BE2C (cell line): ENCODE data around the gene SLC5A10.

Experiments used
- DNase-seq: peaks from one replicate; pipeline ENCODE4 v3.0.0-alpha.2; 2020
- H3K27me3 ChIP-seq: fragments of 250-450 bp; sonication (Bioruptor Pico); 2 replicates; pipeline ENCODE4 v1.5.1; 2020; ENCODE audit warnings: mild to moderate bottlenecking
- H3K36me3 ChIP-seq: fragments of 250-450 bp; sonication (Bioruptor Pico); 2 replicates; pipeline ENCODE4 v1.5.1; 2020; ENCODE audit warnings: mild to moderate bottlenecking
- H3K4me1 ChIP-seq: fragments of 250-450 bp; sonication (Bioruptor Pico); 2 replicates; pipeline ENCODE4 v1.5.1; 2020
- H3K4me3 ChIP-seq: 2 replicates; pipeline ENCODE4 v1.5.1; 2011; ENCODE audit warnings: low read depth, low read length
- H3K9me3 ChIP-seq: fragments of 250-450 bp; sonication (Bioruptor Pico); 2 replicates; pipeline ENCODE4 v1.5.1; 2020
- CTCF ChIP-seq: IDR thresholded peaks from 2 replicates; pipeline ENCODE4 v1.5.1; 2012; ENCODE audit warnings: mild to moderate bottlenecking, low read depth, low read length

Gene SLC5A10

GRCh38 chr17:18938692-18939023 lies 13.3 kb upstream of the SLC5A10 start:
- no peak for DNase-seq
- TF ChIP-seq CTCF = no peak
- H3K27me3 ChIP-seq = no peaks in the 10 kb centered on the region

GRCh38 chr17:18944646-18945045 lies 7.3 kb upstream of the SLC5A10 start:
- DNase-seq = no peak
- Histone ChIP-seq H3K4me3 (no peak overlapping the region), H3K4me1 (no peaks in the 10 kb centered on the region), H3K27me3 (no peaks in the 10 kb centered on the region), H3K9me3 (no peaks in the 10 kb centered on the region), H3K36me3 (no peaks in the 10 kb centered on the region)
- no peak for TF ChIP-seq CTCF

More at GRCh38 chr17:18938692-18939023, 13.3 kb upstream of the SLC5A10 start:
- H3K36me3 ChIP-seq = no peaks in the 10 kb centered on the region
- H3K4me3 ChIP-seq = no peak overlapping the region
- H3K9me3 ChIP-seq = no peaks in the 10 kb centered on the region
- no peaks in the 10 kb centered on the region for H3K4me1 ChIP-seq

- Histone ChIP-seq H3K27me3 (no peaks in the 10 kb centered on the region), H3K9me3 (no peaks in the 10 kb centered on the region), H3K4me3 (no peak overlapping the region), H3K4me1 (no peaks in the 10 kb centered on the region), H3K36me3 (no peaks in the 10 kb centered on the region)
- no peak for TF ChIP-seq CTCF
- DNase-seq = no peak
Observed at GRCh38 chr17:18946536-18946935, 5.4 kb upstream of the SLC5A10 start.

- Histone ChIP-seq H3K36me3 (no peaks in the 10 kb centered on the region), H3K4me1 (no peaks in the 10 kb centered on the region), H3K4me3 (no peak overlapping the region), H3K9me3 (no peaks in the 10 kb centered on the region), H3K27me3 (no peaks in the 10 kb centered on the region)
- no peak for DNase-seq
- no peak for TF ChIP-seq CTCF
Observed at GRCh38 chr17:18947866-18948265, 4.1 kb upstream of the SLC5A10 start.

- Histone ChIP-seq H3K36me3 (no peaks in the 10 kb centered on the region), H3K27me3 (no peaks in the 10 kb centered on the region), H3K4me1 (no peaks in the 10 kb centered on the region), H3K4me3 (no peak overlapping the region), H3K9me3 (no peaks in the 10 kb centered on the region)
- TF ChIP-seq CTCF = no peak
- DNase-seq = no peak
Observed at GRCh38 chr17:18948476-18949006, 3.4 kb upstream of the SLC5A10 start.

GRCh38 chr17:18949566-18949965 lies 2.4 kb upstream of the SLC5A10 start:
- no peak for TF ChIP-seq CTCF
- Histone ChIP-seq H3K4me3 (no peak overlapping the region), H3K27me3 (no peaks in the 10 kb centered on the region), H3K36me3 (no peaks in the 10 kb centered on the region), H3K4me1 (no peaks in the 10 kb centered on the region), H3K9me3 (no peaks in the 10 kb centered on the region)
- no peak for DNase-seq
